Heart left ventricle (tissue), 13 donors: Measurements from ENCODE around the gene RTF1.

Experiments used
- POLR2A ChIP-seq, 2 donors: fragments of 450-650 bp; IDR thresholded peaks; one replicate each; pipeline ENCODE4 v1.6.1; 2017; ENCODE audit warnings: antibody characterized with exemption in 2 of 2, mild to moderate bottlenecking in 2 of 2, moderate library complexity in 2 of 2
- TF ChIP-seq, protein P1 (sequence below), 12 donors: fragments of 200-600 bp; sonication (generic) in 4 of 12; IDR thresholded peaks; one replicate each; pipeline versions ENCODE4 v1.5.0 to v1.8.0; 2018 to 2022; ENCODE audit warnings: antibody characterized with exemption in 12 of 12, mild to moderate bottlenecking in 5 of 12
- donor health status: ischemic (EF 13 %, LVEDD 7.1; RV severe dilation, severe dysfunction).
- donor health status: DM: no; HTN: yes; CAD: no.
- donor health status: DM: no; HTN: no; CAD: no.
- donor health status: ischemic (EF 25% LVEDD 6.9; RV normal size, moderate dysfunction).
- donor health status: ischemic (EF 25% LVEDD 5.7; RV mildly dilated, moderate dysfunction).
- donor health status: ischemic (EF 35%, LVEDD 5.7; RV mildly dilated, moderate dysfunction).
- donor health status: nonischemic (EF 11% LVEDD 7.7; RV severe dilation, severe dysfunction).
- donor health status: DM: yes; HTN: yes; CAD: no.
- donor health status: PGD.
- donor health status: ischemic (EF 29% LVEDD 5.4; RV normal size, mild dysfunction).
- donor health status: nonischemic (EF 23%, LVEDD 6.1; RV moderate dilation, normal function).

DNA sequence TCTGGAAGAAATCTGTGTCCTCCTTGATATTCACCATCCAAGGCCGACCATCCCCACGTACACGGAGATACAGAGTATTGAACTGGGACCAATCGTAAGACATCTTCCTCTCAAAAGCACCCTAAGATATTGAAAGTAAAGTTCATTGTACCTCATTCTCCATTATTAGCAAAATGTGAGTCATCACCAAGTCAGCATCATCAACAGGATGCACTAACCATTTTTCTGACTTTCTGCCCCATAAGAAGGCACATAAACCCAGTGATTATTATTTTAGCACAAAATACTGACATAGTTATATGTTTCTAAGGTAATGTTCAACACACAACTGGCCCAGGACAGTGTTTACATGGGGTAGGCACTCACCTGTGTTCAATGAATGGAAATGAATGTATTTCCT, 22.0 kb upstream of the RTF1 start:
- TF ChIP-seq, protein P1, sequence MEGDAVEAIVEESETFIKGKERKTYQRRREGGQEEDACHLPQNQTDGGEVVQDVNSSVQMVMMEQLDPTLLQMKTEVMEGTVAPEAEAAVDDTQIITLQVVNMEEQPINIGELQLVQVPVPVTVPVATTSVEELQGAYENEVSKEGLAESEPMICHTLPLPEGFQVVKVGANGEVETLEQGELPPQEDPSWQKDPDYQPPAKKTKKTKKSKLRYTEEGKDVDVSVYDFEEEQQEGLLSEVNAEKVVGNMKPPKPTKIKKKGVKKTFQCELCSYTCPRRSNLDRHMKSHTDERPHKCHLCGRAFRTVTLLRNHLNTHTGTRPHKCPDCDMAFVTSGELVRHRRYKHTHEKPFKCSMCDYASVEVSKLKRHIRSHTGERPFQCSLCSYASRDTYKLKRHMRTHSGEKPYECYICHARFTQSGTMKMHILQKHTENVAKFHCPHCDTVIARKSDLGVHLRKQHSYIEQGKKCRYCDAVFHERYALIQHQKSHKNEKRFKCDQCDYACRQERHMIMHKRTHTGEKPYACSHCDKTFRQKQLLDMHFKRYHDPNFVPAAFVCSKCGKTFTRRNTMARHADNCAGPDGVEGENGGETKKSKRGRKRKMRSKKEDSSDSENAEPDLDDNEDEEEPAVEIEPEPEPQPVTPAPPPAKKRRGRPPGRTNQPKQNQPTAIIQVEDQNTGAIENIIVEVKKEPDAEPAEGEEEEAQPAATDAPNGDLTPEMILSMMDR (IDR thresholded peaks at IDR 0.05): no peak
- TF ChIP-seq POLR2A (IDR thresholded peaks at IDR 0.05): no peak
